H9 (cell line): ENCODE measurements around the gene PDPN. TPM values are rescaled to one million over a fixed set of nuclear protein-coding genes. Genes with fewer than 3 reads are reported as not detected.

Experiments
- DNase-seq: peaks from one replicate; pipeline ENCODE4 v3.0.0-alpha.2; 2017
- H2AFZ ChIP-seq: one replicate; pipeline ENCODE4 v1.6.1; 2013; ENCODE audit warnings: mild to moderate bottlenecking, low read length, control low read depth, moderate library complexity
- H2AK5ac ChIP-seq: 2 replicates; pipeline ENCODE4 v1.6.1; 2013; ENCODE audit warnings: low read length, control low read depth, mixed read lengths; ENCODE audit not compliant: insufficient read length
- H2BK120ac ChIP-seq: one replicate; pipeline ENCODE4 v1.6.1; 2013; ENCODE audit warnings: low read depth, mild to moderate bottlenecking, low read length, control low read depth, inconsistent platforms; ENCODE audit not compliant: poor library complexity, severe bottlenecking
- H2BK12ac ChIP-seq: 2 replicates; pipeline ENCODE4 v1.6.1; 2013; ENCODE audit warnings: low read length, control low read depth, mixed read lengths, low read depth; ENCODE audit not compliant: insufficient read length
- H2BK15ac ChIP-seq: 2 replicates; pipeline ENCODE4 v1.6.1; 2013; ENCODE audit warnings: low read depth, low read length, control low read depth
- H2BK20ac ChIP-seq: one replicate; pipeline ENCODE4 v1.6.1; 2013; ENCODE audit warnings: low read depth, mild to moderate bottlenecking, low read length, control low read depth, inconsistent platforms; ENCODE audit not compliant: poor library complexity, severe bottlenecking
- H2BK5ac ChIP-seq: 2 replicates; pipeline ENCODE4 v1.6.1; 2013; ENCODE audit warnings: low read length, control low read depth, mixed read lengths; ENCODE audit not compliant: insufficient read length
- H3K14ac ChIP-seq: 2 replicates; pipeline ENCODE4 v1.6.1; 2013; ENCODE audit warnings: low read length, control low read depth; ENCODE audit not compliant: insufficient read depth
- H3K18ac ChIP-seq: 2 replicates; pipeline ENCODE4 v1.6.1; 2013; ENCODE audit warnings: low read depth, mild to moderate bottlenecking, mixed read lengths, low read length, control low read depth; ENCODE audit not compliant: insufficient read length
- H3K23ac ChIP-seq: 2 replicates; pipeline ENCODE4 v1.6.1; 2013; ENCODE audit warnings: low read length, control low read depth, mixed read lengths, low read depth; ENCODE audit not compliant: insufficient read length
- H3K23me2 ChIP-seq: 2 replicates; pipeline ENCODE4 v1.6.1; 2013; ENCODE audit warnings: low read depth, mild to moderate bottlenecking, mixed read lengths, low read length, control low read depth; ENCODE audit not compliant: insufficient read length, poor library complexity, severe bottlenecking
- H3K27ac ChIP-seq: 2 replicates; pipeline ENCODE4 v1.5.1; 2013; ENCODE audit warnings: low read length, control low read depth, mixed read lengths, low read depth; ENCODE audit not compliant: insufficient read length
- H3K27me3 ChIP-seq: 2 replicates; pipeline ENCODE4 v1.6.1; 2013; ENCODE audit warnings: low read length, control low read depth, inconsistent platforms; ENCODE audit not compliant: insufficient read depth
- H3K4ac ChIP-seq: 2 replicates; pipeline ENCODE4 v1.6.1; 2013; ENCODE audit warnings: low read depth, mild to moderate bottlenecking, control low read depth, inconsistent platforms, low read length, moderate library complexity
- H3K4me1 ChIP-seq: 2 replicates; pipeline ENCODE4 v1.6.1; 2013; ENCODE audit warnings: low read length, control low read depth, inconsistent platforms; ENCODE audit not compliant: insufficient read depth
- H3K4me2 ChIP-seq: 2 replicates; pipeline ENCODE4 v1.6.1; 2013; ENCODE audit warnings: low read length, control low read depth, mixed read lengths; ENCODE audit not compliant: insufficient read length, insufficient read depth
- H3K56ac ChIP-seq: 2 replicates; pipeline ENCODE4 v1.6.1; 2013; ENCODE audit warnings: low read depth, mild to moderate bottlenecking, mixed read lengths, low read length, control low read depth; ENCODE audit not compliant: insufficient read length
- H3K79me1 ChIP-seq: 2 replicates; pipeline ENCODE4 v1.6.1; 2013; ENCODE audit warnings: low read depth, mild to moderate bottlenecking, moderate library complexity, low read length, control low read depth, inconsistent platforms; ENCODE audit not compliant: insufficient read depth, poor library complexity, severe bottlenecking
- H3K79me2 ChIP-seq: 2 replicates; pipeline ENCODE4 v1.6.1; 2013; ENCODE audit warnings: low read length, control low read depth, inconsistent platforms; ENCODE audit not compliant: insufficient read depth
- H3K9ac ChIP-seq: 2 replicates; pipeline ENCODE4 v1.6.1; 2013; ENCODE audit warnings: low read length, control low read depth, mixed read lengths; ENCODE audit not compliant: insufficient read length; ENCODE audit errors: extremely low read depth
- H3K9me3 ChIP-seq: one replicate; pipeline ENCODE4 v1.6.1; 2013; ENCODE audit warnings: low read depth, low read length, inconsistent platforms; ENCODE audit not compliant: control insufficient read depth
- H3T11ph ChIP-seq: one replicate; pipeline ENCODE4 v1.6.1; 2013; ENCODE audit warnings: mild to moderate bottlenecking, low read length, control low read depth, inconsistent platforms
- H4K20me1 ChIP-seq: one replicate; pipeline ENCODE4 v1.6.1; 2013; ENCODE audit not compliant: control insufficient read depth, insufficient read length, insufficient read depth
- H4K5ac ChIP-seq: 2 replicates; pipeline ENCODE4 v1.6.1; 2013; ENCODE audit warnings: low read depth, mild to moderate bottlenecking, mixed read lengths, low read length, control low read depth; ENCODE audit not compliant: insufficient read length
- H4K8ac ChIP-seq: replicated peaks from 2 replicates; pipeline ENCODE4 v1.6.1; 2013; ENCODE audit warnings: low read length, control low read depth, mixed read lengths, low read depth; ENCODE audit not compliant: insufficient read length
- H4K91ac ChIP-seq: 2 replicates; pipeline ENCODE4 v1.6.1; 2013; ENCODE audit warnings: low read depth, mild to moderate bottlenecking, moderate library complexity, mixed read lengths, low read length, control low read depth; ENCODE audit not compliant: insufficient read length
- H3K27ac Mint-ChIP-seq, 3 experiments: 2 replicates in 2 of 3; 3 replicates in 1 of 3; pipeline ENCODE4 v1.8.0; 2020 to 2021; ENCODE audit warnings: mixed read lengths in 3 of 3, mild to moderate bottlenecking in 1 of 3, moderate library complexity in 1 of 3
- H3K27me3 Mint-ChIP-seq: 2 replicates; pipeline ENCODE4 v1.8.0; 2021; ENCODE audit warnings: low read depth, mild to moderate bottlenecking, moderate library complexity, mixed read lengths
- H3K36me3 Mint-ChIP-seq, 3 experiments: 2 replicates in 2 of 3; 3 replicates in 1 of 3; pipeline ENCODE4 v1.8.0; 2020 to 2021; ENCODE audit warnings: low read depth in 3 of 3, mixed read lengths in 3 of 3; ENCODE audit not compliant: insufficient read depth in 1 of 3
- H3K4me1 Mint-ChIP-seq, 2 experiments: 2 replicates each; pipeline ENCODE4 v1.8.0; 2020; ENCODE audit warnings: mixed read lengths in 2 of 2
- H3K4me3 Mint-ChIP-seq, 2 experiments: 2 replicates in 1 of 2; 3 replicates in 1 of 2; pipeline ENCODE4 v1.8.0; 2020 to 2021; ENCODE audit warnings: mild to moderate bottlenecking in 2 of 2, mixed read lengths in 2 of 2, moderate library complexity in 1 of 2
- H3K9me3 Mint-ChIP-seq, 2 experiments: 2 replicates in 1 of 2; 3 replicates in 1 of 2; pipeline ENCODE4 v1.8.0; 2020; ENCODE audit warnings: mild to moderate bottlenecking in 2 of 2, mixed read lengths in 2 of 2, moderate library complexity in 1 of 2
- CTCF ChIP-seq: fragments of 200-600 bp; sonication (generic); conservative IDR thresholded peaks from 3 replicates; pipeline ENCODE4 v1.8.0; 2021; ENCODE audit warnings: antibody characterized with exemption, mild to moderate bottlenecking
- WGBS: extraction: QIAGEN DNeasy Blood & Tissue Kit; methylation state at CpG from one replicate; pipeline ENCODE4 v1.1.7; 2013; ENCODE audit warnings: missing lambda C conversion rate, low lambda C conversion rate, mixed read lengths; ENCODE audit not compliant: insufficient read length; ENCODE audit errors: extremely low coverage; 5-methylcytosine and 5-hydroxymethylcytosine counted together
- total RNA-seq: library from RNA; stranded (reverse); gene quantifications from 2 replicates; pipeline ENCODE4 v1.2.1, GENCODE V29; 2021

Gene PDPN
- total RNA-seq, 1 experiment from 2014 or later, result 205 TPM

DNA sequence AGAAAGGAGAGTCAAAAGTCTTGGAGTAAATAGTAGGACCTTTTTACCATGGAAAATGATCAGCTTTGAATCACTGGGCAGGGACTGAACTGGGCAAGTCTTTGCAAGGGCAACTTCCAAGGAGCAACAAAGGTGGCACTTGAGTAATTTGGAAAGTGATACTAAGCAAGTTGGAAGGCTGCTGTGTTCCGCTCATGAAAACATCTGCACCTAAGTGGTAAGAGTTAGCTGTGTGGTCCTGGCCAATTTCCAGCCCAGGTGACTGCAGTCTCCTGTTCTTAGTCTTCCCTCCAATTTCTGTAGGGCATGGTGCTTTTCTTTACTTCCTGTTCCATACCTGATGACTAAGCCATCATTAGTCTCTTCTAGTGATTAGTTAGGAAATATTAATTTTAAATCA lies 80.8 kb downstream of the PDPN start:
- no CpG with 5 or more reads among the region's 1 CpG for WGBS
- H2BK120ac ChIP-seq, result no peak overlapping the region
- H3K56ac ChIP-seq, result no peak overlapping the region
- no peak overlapping the region for H3K18ac ChIP-seq
- no peak overlapping the region for H4K5ac ChIP-seq
- H3K79me2 ChIP-seq, result no peaks in the 10 kb centered on the region
- H3K23me2 ChIP-seq, result no peaks in the 10 kb centered on the region
- Mint-ChIP-seq H3K9me3 (peaks cover 4% of the 10 kb centered on the region in 2 experiments), H3K27me3 (peaks cover 12% of the 10 kb centered on the region), H3K4me3 (no peak overlapping the region), H3K27ac (no peak overlapping the region; a peak in 1 of 7 replicates), H3K4me1 (no peaks in the 10 kb centered on the region), H3K36me3 (peaks cover under 1 to 3% (median 1%) of the 10 kb centered on the region in 3 experiments; a peak in 5 of 7 replicates)
- H2AK5ac ChIP-seq, result no peak overlapping the region
- no peak overlapping the region for H2AFZ ChIP-seq
- no peaks in the 10 kb centered on the region for H3K9me3 ChIP-seq
- H2BK20ac ChIP-seq, result no peak overlapping the region
- H3K27me3 ChIP-seq, result no peaks in the 10 kb centered on the region
- no peak overlapping the region for H4K8ac ChIP-seq
- no peaks in the 10 kb centered on the region for H3K4me1 ChIP-seq
- no peak overlapping the region for H2BK5ac ChIP-seq
- H3K79me1 ChIP-seq, result no peaks in the 10 kb centered on the region
- no peak overlapping the region for H3T11ph ChIP-seq
- TF ChIP-seq CTCF, result no peak
- H3K4ac ChIP-seq, result no peak overlapping the region
- H2BK15ac ChIP-seq, result no peak overlapping the region
- no peak overlapping the region for H3K9ac ChIP-seq
- H3K14ac ChIP-seq, result no peak overlapping the region
- no peak overlapping the region for H3K23ac ChIP-seq
- no peak overlapping the region for H2BK12ac ChIP-seq
- no peak overlapping the region for H4K91ac ChIP-seq
- no peak overlapping the region for H3K27ac ChIP-seq
- H4K20me1 ChIP-seq, result no peaks in the 10 kb centered on the region
- no peak overlapping the region for H3K4me2 ChIP-seq
- no peak for DNase-seq
